NCI-H510A (cell line): ENCODE results near the gene UBE2D3.
A peak's percentile ranks its signal among the peaks of the same experiment; 100 is the strongest.
"Not testable (repeated sequence)": the region's sequence is repeated elsewhere in the genome, so short reads cannot be mapped to it uniquely, and the experiment has no call there.

Source experiments
- DNase-seq: peaks from one replicate; lab custom pipeline; 2025; lab: John Stamatoyannopoulos, UW

The UBE2D3 gene

DNA sequence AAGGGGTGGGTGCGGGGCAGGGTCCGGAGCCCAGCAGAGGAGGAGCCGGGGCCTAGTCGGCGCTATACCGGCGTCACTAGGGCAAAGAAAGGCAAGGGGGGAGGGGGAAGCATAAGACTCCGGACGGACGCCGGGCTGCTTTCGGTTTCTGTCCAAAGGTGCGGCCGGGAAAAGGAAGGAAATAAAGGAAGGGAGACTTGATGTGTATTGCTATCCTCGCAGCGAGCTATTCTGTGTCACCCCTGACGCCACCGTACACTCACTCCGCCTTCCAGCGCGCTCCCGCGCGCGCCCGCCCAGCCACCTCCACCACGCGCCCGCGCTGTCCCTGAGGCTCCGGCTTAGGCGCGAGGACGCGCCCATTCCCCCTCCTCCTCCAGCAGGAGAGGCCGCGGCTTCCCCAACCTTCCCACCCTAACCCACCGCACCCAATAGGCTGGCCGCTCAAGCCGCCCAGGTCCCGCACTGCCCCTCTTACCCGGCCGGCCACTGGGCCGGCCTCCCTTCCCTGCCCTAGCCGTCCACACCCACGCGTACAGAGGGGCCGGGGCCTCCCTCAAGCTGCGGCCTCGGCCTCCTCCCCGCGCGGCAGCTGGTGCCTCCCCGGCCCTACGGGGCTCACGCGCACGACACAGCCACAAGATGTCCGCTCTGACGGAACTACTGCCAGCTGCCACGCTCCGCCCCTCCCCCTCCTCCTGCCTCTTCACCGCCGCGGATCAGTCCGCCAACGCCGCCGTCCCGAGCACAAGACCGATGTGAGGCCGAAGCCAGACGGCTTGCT, at the start of gene UBE2D3:
UBE2D3 (minus strand) TSS at position 662 of the 784 bp plus-strand sequence. CDS start 1,043 bp downstream, outside the sequence.
- DNase-seq: peak; percentile 77

DNA sequence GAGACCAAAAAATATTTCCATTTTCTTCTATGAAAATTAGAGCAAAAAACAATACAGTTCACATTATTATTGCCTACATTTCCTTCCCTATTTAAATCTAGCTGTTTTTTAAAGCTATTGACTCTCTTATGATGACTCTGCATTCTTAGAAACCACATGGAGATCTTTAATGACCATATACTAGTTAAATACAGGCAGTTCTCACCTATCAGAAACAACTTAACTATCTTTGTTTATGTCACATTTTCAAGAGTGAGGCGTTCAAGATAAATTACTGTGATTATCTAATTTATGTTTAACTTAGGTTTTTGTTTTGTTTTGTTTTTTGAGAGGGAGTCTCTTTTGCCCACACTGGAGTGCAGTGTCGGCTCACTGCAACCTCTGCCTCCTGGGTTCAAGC, 44.4 kb upstream of the UBE2D3 start:
- DNase-seq: no peak

DNA sequence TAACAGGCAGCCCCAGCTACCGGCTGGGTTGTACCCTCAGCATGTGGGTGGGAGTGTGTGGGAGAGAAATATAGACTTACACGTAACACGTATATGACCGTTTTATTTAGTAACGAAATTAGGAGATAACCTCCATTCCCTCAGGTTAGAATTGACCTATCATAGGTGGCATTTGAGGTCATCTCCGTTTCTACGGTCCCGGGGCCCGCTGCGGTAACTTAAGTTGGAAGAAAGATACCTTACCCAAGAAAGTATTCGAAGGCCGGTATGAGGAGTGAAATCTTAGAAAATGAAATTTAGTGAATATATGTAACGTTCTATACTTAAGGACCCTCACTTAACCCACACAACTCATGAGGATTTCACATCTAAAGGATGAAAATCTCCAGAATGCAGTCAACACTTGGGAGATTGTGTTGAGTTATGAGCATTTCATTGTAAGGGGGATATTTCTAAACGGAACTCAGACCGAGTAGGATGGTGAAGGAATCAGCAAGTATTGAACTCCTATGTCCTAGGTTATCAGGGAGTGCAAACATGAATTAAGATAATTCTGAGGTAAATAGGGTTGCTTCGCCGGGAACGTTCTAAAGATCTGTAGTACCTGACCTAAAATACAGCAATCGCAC, 42.3 kb upstream of the UBE2D3 start:
- DNase-seq: no peak

DNA sequence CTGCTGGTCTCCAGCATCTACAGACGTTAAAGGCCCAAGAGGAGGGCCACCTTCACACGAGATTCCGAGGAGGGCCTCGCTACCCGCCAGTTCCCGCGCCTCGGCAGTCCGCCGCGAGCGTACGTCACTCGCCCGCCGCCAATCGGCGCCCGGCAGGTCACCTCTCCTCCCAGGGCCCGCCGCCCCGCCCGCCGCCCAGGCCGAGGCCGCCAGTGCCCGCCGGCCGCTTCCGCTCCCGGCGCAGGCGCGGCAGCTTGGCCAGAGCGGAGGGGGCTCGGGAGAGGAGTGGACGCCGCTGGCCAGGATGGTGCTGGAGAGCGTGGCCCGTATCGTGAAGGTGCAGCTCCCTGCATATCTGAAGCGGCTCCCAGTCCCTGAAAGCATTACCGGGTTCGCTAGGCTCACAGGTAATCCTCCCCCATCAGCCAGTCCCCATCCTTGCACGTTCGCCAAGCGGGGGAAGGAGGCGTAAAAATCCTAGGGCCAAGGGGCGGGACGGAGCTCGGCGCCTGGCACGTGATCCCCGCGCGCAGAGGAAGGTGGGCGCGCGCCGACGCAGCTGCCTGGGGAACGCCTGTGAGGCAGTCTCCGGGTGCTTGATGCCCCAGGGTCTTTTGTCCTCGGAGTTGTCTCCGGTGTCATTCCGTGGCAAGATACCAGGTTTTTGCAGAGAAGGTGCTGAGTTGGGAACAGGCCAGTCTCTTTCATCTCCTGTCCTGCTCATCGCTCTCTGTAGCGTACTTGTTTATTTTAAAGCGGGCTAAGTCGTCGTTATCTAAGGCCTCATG, 41.6 kb upstream of the UBE2D3 start, which contains the start of gene CISD2:
CISD2 (plus strand) TSS at position 212 of the 788 bp plus-strand sequence; CDS start at position 305, 93 bp downstream.
- peak; percentile 84 for DNase-seq

DNA sequence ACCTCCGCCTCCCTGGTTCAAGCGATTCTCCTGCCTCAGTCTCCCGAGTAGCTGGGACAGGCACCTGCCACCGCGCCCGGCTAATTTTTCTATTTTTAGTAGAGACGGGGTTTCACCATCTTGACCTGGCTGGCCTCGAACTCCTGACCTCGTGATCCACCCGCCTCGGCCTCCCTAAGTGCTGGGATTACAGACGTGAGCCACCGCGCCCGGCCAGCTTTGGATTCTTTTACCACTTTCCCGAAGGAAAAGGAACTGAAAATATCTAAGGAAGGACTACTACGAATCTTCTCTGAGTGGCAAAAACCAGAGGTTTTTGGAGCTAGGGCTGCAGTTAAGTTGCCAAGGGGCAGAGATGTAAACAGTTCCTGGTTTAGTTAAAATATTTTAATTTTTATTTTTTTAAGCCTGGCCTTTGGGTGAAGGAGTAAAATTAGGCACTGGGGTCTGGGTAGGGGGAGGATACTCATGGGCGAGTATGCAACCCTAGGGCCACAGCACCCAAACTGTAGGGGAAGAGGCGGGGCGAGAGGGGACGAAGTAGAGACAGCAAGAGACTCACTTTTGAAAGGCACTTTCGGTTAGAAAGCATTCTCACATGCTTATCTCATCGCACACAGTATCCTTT, 40.9 kb upstream of the UBE2D3 start:
- DNase-seq: no peak

GRCh38 chr4:102867278-102868152, 40.2 kb upstream of the UBE2D3 start:
- no peak for DNase-seq

GRCh38 chr4:102865327-102865726, 38.0 kb upstream of the UBE2D3 start:
- DNase-seq: not testable (repeated sequence)

GRCh38 chr4:102862747-102863146, 35.4 kb upstream of the UBE2D3 start:
- DNase-seq: no peak

DNA sequence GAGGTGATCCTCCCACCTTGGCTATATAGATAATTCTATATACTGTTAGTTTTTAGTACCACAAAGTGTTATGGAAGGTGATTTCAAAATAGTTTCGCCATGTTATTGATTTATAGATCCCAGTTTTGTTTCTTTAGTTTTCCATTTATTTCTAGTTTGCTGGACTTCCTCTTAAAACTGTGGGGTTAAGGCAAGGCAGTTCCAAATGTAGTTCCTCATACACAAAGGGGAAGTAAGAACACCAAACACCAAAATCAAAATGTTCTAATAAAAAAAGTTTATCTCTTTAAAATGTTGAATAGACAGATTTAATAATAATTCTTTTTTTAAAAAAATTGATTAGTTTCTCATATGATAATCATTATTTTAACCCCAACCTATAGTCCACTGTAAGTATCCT, 34.7 kb upstream of the UBE2D3 start:
- DNase-seq: no peak

GRCh38 chr4:102860611-102861324, 33.4 kb upstream of the UBE2D3 start:
- DNase-seq: no peak

DNA sequence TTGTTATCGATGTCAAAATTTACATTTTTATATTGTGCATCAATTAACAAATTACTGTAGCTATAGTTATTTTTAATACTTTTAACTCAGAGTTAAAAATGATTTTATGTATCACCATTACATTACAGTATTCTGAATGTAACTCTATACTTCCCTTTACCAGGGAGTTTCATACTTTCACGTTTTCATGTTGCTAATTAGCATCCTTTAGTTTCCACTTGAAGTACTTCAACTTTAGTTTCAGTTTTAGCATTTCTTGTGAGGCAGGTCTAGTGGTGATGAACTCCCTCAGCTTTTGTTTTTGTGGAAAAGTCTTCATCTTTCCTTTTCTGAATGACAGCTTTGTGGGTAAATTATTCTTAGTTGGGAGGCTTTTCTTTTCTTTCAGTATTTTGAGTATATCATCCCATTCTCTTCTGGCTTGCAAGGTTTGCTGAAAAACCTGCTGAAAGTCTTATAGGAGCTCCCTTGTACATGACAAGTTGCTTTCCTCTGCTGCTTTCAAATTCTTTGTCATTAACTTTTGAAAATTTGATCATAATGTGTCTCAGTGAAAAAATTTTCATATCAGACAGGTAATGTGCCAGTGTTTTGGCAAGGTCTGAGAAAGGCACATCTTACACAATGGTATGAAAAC, 31.6 kb upstream of the UBE2D3 start:
- no peak for DNase-seq

GRCh38 chr4:102850370-102850769, 23.0 kb upstream of the UBE2D3 start:
- no peak for DNase-seq

- DNase-seq: no peak
Observed at GRCh38 chr4:102849579-102850104, 22.3 kb upstream of the UBE2D3 start.

GRCh38 chr4:102847687-102848086, 20.3 kb upstream of the UBE2D3 start:
- no peak for DNase-seq

- DNase-seq: no peak
Observed at GRCh38 chr4:102843938-102844337, 16.6 kb upstream of the UBE2D3 start.

- no peak for DNase-seq
Observed at GRCh38 chr4:102843273-102843672, 15.9 kb upstream of the UBE2D3 start.

GRCh38 chr4:102842367-102842766, 15.0 kb upstream of the UBE2D3 start:
- DNase-seq: no peak

- DNase-seq: no peak
Observed at GRCh38 chr4:102836596-102836995, 9.2 kb upstream of the UBE2D3 start.

DNA sequence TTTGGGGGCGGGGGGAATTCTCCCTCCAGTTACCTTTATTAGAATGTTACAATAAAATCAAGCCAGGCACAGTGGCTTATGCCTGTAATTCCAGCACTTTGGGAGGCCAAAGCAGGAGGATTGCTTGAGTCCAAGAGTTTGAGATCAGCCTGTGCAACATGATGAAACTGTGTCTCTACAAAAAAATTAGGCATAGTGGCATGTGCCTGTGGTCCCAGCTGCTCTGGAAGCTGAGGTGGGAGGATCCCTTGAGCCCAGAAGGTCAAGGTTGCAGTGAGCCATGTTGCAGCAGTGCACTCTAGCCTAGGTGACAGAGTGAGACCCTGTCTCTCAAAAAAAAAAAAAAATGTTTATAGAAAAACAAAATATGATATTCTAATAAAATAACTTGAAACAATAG, 5.3 kb upstream of the UBE2D3 start:
- no peak for DNase-seq

DNA sequence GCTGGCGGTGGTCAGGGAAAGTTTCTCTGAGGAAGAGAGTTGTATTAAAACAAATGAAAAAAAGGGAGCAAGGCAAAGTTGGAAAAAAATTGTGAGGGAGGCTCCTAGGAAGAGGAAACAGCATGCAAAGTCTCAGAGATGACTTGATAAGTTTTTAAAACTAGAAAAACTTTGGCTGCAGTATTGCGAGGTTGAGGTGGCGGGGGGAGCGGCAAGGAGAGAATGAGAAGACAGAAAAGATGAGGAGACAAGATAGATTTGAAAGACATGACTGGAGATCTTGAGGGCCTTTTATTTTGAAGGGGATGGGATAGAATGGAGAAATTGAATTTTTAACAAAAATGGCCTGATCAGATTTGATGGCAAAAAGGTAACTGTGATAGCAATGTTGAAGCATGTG, 4.8 kb upstream of the UBE2D3 start:
- DNase-seq: no peak
